SU-DHL-6 (cell line): ENCODE results near the gene NAT9.

Source experiments
- CTCF ChIP-seq: fragments of 200-600 bp; sonication (generic); IDR thresholded peaks from one replicate; pipeline ENCODE4 v1.5.1; 2017; ENCODE audit warnings: antibody characterized with exemption, mild to moderate bottlenecking, low read length, moderate library complexity; ENCODE audit not compliant: insufficient read depth, poor library complexity, severe bottlenecking
- EZH2phosphoT487 ChIP-seq: fragments of 200-600 bp; sonication (generic), shearing (Covaris generic); conservative IDR thresholded peaks from 2 replicates; pipeline ENCODE4 v1.6.1; 2018; ENCODE audit warnings: mild to moderate bottlenecking, antibody characterized with exemption, low read length, moderate library complexity, mixed read lengths

GRCh38 chr17:74738051-74738996 is 37.8 kb downstream of the NAT9 start:
- TF ChIP-seq CTCF: no peak
- no peak for TF ChIP-seq EZH2phosphoT487
